ENCODE data around the gene SCTR. TPM values are rescaled to one million over a fixed set of nuclear protein-coding genes. Genes with fewer than 3 reads are reported as not detected.

Gene SCTR
- polyA plus RNA-seq, 3 donors = not detected

DNA sequence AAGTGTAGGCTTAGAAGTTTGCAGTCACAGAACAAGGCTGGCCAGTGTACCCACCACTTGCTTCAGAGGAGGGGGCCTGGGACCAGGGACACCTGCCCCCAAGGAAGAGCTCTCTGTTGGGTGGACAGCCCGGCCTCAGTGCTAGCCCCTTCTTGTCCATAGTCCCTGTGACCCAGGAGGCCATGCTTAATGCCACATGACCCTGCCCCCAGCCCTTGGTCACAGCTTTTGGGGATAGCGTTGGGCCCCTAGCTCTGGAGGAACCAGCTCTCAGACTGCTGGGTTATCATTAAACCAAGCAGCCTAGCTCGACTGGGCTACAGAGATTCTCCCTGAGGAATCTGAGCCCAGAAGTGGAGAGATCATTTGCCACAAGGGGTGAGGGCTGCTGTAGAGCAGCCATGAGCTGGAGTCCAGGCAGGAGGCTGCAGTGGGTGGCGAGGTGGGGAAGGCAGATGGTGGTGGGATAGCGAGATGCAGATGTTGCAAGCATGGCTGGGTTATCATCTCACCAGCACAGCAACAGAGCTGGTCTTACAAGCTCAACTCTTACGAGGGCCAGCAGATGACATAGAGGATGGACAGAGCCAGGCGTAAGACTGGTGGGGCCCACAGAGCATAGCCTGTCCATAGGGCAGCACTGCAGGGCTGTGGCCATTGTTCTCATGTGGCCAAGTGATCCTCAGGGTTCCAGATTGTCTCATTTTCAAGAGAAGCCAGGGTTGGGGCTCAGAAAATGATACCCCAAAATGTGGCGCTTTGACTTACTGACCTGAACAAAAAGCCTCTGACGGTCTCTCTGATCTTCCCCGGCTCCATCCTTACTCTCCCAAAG lies 99.8 kb downstream of the SCTR start:
- Histone ChIP-seq H3K9ac (ENCODE audit: insufficient read depth, low read length, poor library complexity, severe bottlenecking) (no peak overlapping the region), H3K27me3 (ENCODE audit: control insufficient read depth in 2 of 2, insufficient read depth in 2 of 2, low read length in 2 of 2) (peaks cover 2 to 9% of the 10 kb centered on the region in 2 donors), H3K36me3 (replicated peaks in 1 of 2; ENCODE audit: control insufficient read depth in 1 of 2, insufficient read depth in 2 of 2, low read length in 2 of 2) (no peaks in the 10 kb centered on the region), H3K9me3 (replicated peaks in 1 of 2; ENCODE audit: control insufficient read depth in 1 of 2, insufficient read depth in 1 of 2, low read length in 2 of 2) (peaks cover 0 to 2% of the 10 kb centered on the region in 2 donors), H3K4me3 (replicated peaks in 1 of 3; ENCODE audit: low read depth in 2 of 3, low read length in 3 of 3) (no peak overlapping the region), H3K4me2 (replicated peaks; ENCODE audit: extremely low read depth, low read length, poor library complexity, severe bottlenecking) (no peak overlapping the region), H3K4me1 (ENCODE audit: control insufficient read depth in 1 of 2, insufficient read depth in 2 of 2, low read length in 2 of 2) (peaks cover 0 to 6% of the 10 kb centered on the region in 2 donors), H2AFZ (ENCODE audit: insufficient read depth, low read depth, low read length, poor library complexity, severe bottlenecking) (no peak overlapping the region), H4K20me1 (ENCODE audit: insufficient read depth, low read length) (no peaks in the 10 kb centered on the region), H3K79me2 (ENCODE audit: insufficient read depth, low read length) (no peaks in the 10 kb centered on the region), H3K27ac (ENCODE audit: low read depth in 1 of 2, low read length in 2 of 2) (no peak overlapping the region)
- Mint-ChIP-seq H3K4me1 (peaks cover 6% of the 10 kb centered on the region), H3K27me3 (ENCODE audit: low read depth in 3 of 3) (peaks cover 20 to 48% (median 40%) of the 10 kb centered on the region in 3 donors), H3K9me3 (peaks cover 2 to 6% (median 4%) of the 10 kb centered on the region in 7 donors), H3K27ac (no peak overlapping the region), H3K4me3 (no peak overlapping the region), H3K36me3 (no peaks in the 10 kb centered on the region)
- intact Hi-C loops (cut with micrococcal nuclease) = no loop called here
- no peak for DNase-seq
- 93% methylated on average over 8 of the region's 10 CpGs for WGBS (ENCODE audit: insufficient coverage)
- TF ChIP-seq, protein P1, sequence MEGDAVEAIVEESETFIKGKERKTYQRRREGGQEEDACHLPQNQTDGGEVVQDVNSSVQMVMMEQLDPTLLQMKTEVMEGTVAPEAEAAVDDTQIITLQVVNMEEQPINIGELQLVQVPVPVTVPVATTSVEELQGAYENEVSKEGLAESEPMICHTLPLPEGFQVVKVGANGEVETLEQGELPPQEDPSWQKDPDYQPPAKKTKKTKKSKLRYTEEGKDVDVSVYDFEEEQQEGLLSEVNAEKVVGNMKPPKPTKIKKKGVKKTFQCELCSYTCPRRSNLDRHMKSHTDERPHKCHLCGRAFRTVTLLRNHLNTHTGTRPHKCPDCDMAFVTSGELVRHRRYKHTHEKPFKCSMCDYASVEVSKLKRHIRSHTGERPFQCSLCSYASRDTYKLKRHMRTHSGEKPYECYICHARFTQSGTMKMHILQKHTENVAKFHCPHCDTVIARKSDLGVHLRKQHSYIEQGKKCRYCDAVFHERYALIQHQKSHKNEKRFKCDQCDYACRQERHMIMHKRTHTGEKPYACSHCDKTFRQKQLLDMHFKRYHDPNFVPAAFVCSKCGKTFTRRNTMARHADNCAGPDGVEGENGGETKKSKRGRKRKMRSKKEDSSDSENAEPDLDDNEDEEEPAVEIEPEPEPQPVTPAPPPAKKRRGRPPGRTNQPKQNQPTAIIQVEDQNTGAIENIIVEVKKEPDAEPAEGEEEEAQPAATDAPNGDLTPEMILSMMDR (IDR thresholded peaks at IDR 0.05) = no peak

DNA sequence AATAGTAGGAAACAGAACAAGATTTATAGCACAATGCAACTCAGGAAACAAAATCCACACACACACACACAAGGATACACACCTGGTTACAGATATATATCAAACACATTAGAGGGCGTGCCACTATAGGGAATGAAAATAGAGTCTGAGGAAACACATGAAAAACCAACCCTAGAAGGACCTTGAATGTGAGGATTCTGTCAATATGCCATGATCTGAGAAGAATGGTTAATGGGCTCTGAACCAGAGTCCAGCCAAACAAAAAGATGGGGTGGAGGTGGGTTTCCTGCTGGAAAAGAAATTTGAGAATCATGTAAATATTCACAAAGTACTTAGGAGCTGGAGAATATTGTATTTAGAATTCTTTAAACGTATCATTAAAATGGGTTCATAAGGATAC lies 100.5 kb downstream of the SCTR start:
- H3K79me2 ChIP-seq (ENCODE audit: insufficient read depth, low read length) = no peaks in the 10 kb centered on the region
- peaks cover 6% of the 10 kb centered on the region for H3K4me1 Mint-ChIP-seq
- no peak overlapping the region for H3K4me3 Mint-ChIP-seq
- H3K4me1 ChIP-seq (ENCODE audit: control insufficient read depth in 1 of 2, insufficient read depth in 2 of 2, low read length in 2 of 2) = peaks cover 0 to 6% of the 10 kb centered on the region in 2 donors
- peaks cover 0 to 2% of the 10 kb centered on the region in 2 donors for H3K9me3 ChIP-seq (replicated peaks in 1 of 2; ENCODE audit: control insufficient read depth in 1 of 2, insufficient read depth in 1 of 2, low read length in 2 of 2)
- no peaks in the 10 kb centered on the region for H4K20me1 ChIP-seq (ENCODE audit: insufficient read depth, low read length)
- no peak overlapping the region for H3K27ac Mint-ChIP-seq
- no peak overlapping the region for H3K4me3 ChIP-seq (replicated peaks in 1 of 3; ENCODE audit: low read depth in 2 of 3, low read length in 3 of 3)
- no peak overlapping the region for H3K27ac ChIP-seq (ENCODE audit: low read depth in 1 of 2, low read length in 2 of 2)
- H3K36me3 ChIP-seq (replicated peaks in 1 of 2; ENCODE audit: control insufficient read depth in 1 of 2, insufficient read depth in 2 of 2, low read length in 2 of 2) = no peaks in the 10 kb centered on the region
- intact Hi-C loops (cut with micrococcal nuclease) = no loop called here
- 100% methylated on average over 1 of the region's 2 CpGs for WGBS (ENCODE audit: insufficient coverage)
- no peak overlapping the region for H3K9ac ChIP-seq (ENCODE audit: insufficient read depth, low read length, poor library complexity, severe bottlenecking)
- no peak overlapping the region for H3K4me2 ChIP-seq (replicated peaks; ENCODE audit: extremely low read depth, low read length, poor library complexity, severe bottlenecking)
- peaks cover 14 to 46% (median 34%) of the 10 kb centered on the region in 3 donors for H3K27me3 Mint-ChIP-seq (ENCODE audit: low read depth in 3 of 3)
- DNase-seq = no peak
- TF ChIP-seq, protein P1 (IDR thresholded peaks at IDR 0.05) = no peak
- no peaks in the 10 kb centered on the region for H3K36me3 Mint-ChIP-seq
- peaks cover 2 to 6% (median 4%) of the 10 kb centered on the region in 7 donors for H3K9me3 Mint-ChIP-seq
- H3K27me3 ChIP-seq (ENCODE audit: control insufficient read depth in 2 of 2, insufficient read depth in 2 of 2, low read length in 2 of 2) = peaks cover 2 to 6% of the 10 kb centered on the region in 2 donors
- H2AFZ ChIP-seq (ENCODE audit: insufficient read depth, low read depth, low read length, poor library complexity, severe bottlenecking) = no peak overlapping the region

All from CD14-positive monocyte (primary cell).